B cell (primary cell): ENCODE data around the gene B3GALT6.

ENCODE experiments used
- CTCF ChIP-seq: fragments of 200-600 bp; IDR thresholded peaks from one replicate; pipeline ENCODE4 v1.8.0; 2022; ENCODE audit warnings: antibody characterized with exemption, mild to moderate bottlenecking
- EZH2 ChIP-seq: IDR thresholded peaks from 2 replicates; pipeline ENCODE4 v1.6.1; 2012; ENCODE audit warnings: borderline replicate concordance, low read depth, mild to moderate bottlenecking, moderate library complexity, low read length; ENCODE audit not compliant: insufficient read depth, poor library complexity, severe bottlenecking

- TF ChIP-seq CTCF (no peak), EZH2 (no peak)
Measured at GRCh38 chr1:1183221-1183747, 48.8 kb upstream of the B3GALT6 start.
